NCI-H82 treated with DMSO at 0.1 percent for 48 hours (cell line): Measurements from ENCODE around the gene JAK1.

Experiments
- DNase-seq: peaks from one replicate; lab custom pipeline; 2025; ENCODE audit not compliant: unreplicated experiment; lab: John Stamatoyannopoulos, UW

Gene JAK1

GRCh38 chr1:64894438-64895196 lies 71.7 kb downstream of the JAK1 start:
- no peak for DNase-seq

GRCh38 chr1:64893921-64894320 lies 72.4 kb downstream of the JAK1 start:
- no peak for DNase-seq

- no peak for DNase-seq
These were observed 73.5 kb downstream of the JAK1 start for GRCh38 chr1:64892576-64893573.

- DNase-seq, result no peak
These were observed 74.9 kb downstream of the JAK1 start for GRCh38 chr1:64891448-64891825.

- no peak for DNase-seq
These were observed 75.5 kb downstream of the JAK1 start for GRCh38 chr1:64890699-64891447.

- DNase-seq, result no peak
These were observed 78.6 kb downstream of the JAK1 start for GRCh38 chr1:64887689-64888217.

GRCh38 chr1:64886877-64887276 lies 79.5 kb downstream of the JAK1 start:
- no peak for DNase-seq

- no peak for DNase-seq
These were observed 80.7 kb downstream of the JAK1 start for GRCh38 chr1:64885648-64886047.

GRCh38 chr1:64884261-64885040 lies 81.9 kb downstream of the JAK1 start:
- no peak for DNase-seq

- DNase-seq, result no peak
These were observed 83.6 kb downstream of the JAK1 start for GRCh38 chr1:64882574-64883255.

- no peak for DNase-seq
These were observed 85.1 kb downstream of the JAK1 start for GRCh38 chr1:64881281-64881680.

- DNase-seq, result no peak
These were observed 85.9 kb downstream of the JAK1 start for GRCh38 chr1:64880449-64880848.

- no peak for DNase-seq
These were observed 87.3 kb downstream of the JAK1 start for GRCh38 chr1:64878931-64879611.

- DNase-seq, result no peak
These were observed 88.3 kb downstream of the JAK1 start for GRCh38 chr1:64878090-64878489.

GRCh38 chr1:64877598-64877997 lies 88.8 kb downstream of the JAK1 start:
- DNase-seq, result no peak

GRCh38 chr1:64877151-64877550 lies 89.2 kb downstream of the JAK1 start:
- no peak for DNase-seq

- no peak for DNase-seq
These were observed 90.7 kb downstream of the JAK1 start for GRCh38 chr1:64875606-64876005.

- DNase-seq, result no peak
These were observed 91.2 kb downstream of the JAK1 start for GRCh38 chr1:64875101-64875500.

GRCh38 chr1:64874666-64875065 lies 91.7 kb downstream of the JAK1 start:
- DNase-seq, result no peak
